ENCODE measurements around the gene ZFR2.

Gene ZFR2

GRCh38 chr19:3849092-3849491, 19.7 kb downstream of the ZFR2 start:
- H3K27me3 ChIP-seq (ENCODE audit: insufficient read depth, low read length): no peaks in the 10 kb centered on the region
- no peaks in the 10 kb centered on the region for H3K4me1 ChIP-seq (ENCODE audit: insufficient read depth, low read length)
- peaks cover 14% of the 10 kb centered on the region for H3K36me3 ChIP-seq (ENCODE audit: insufficient read depth, low read depth, low read length)
- no peak overlapping the region for H3K4me3 ChIP-seq (ENCODE audit: low read length)
- no peak overlapping the region for H3K9ac ChIP-seq (ENCODE audit: low read depth, low read length)
- peaks cover 20% of the 10 kb centered on the region for H3K9me3 ChIP-seq (ENCODE audit: insufficient read depth, low read depth, low read length)
- no peak overlapping the region for H3K27ac ChIP-seq (ENCODE audit: low read length)

- H3K27me3 ChIP-seq (ENCODE audit: insufficient read depth, low read length): no peaks in the 10 kb centered on the region
- H3K4me3 ChIP-seq (ENCODE audit: low read length): no peak overlapping the region
- H3K9me3 ChIP-seq (ENCODE audit: insufficient read depth, low read depth, low read length): no peaks in the 10 kb centered on the region
- H3K4me1 ChIP-seq (ENCODE audit: insufficient read depth, low read length): no peaks in the 10 kb centered on the region
- H3K9ac ChIP-seq (ENCODE audit: low read depth, low read length): no peak overlapping the region
- H3K36me3 ChIP-seq (ENCODE audit: insufficient read depth, low read depth, low read length): no peaks in the 10 kb centered on the region
- no peak overlapping the region for H3K27ac ChIP-seq (ENCODE audit: low read length)
Observed at GRCh38 chr19:3844596-3844995, 24.2 kb downstream of the ZFR2 start.

DNA sequence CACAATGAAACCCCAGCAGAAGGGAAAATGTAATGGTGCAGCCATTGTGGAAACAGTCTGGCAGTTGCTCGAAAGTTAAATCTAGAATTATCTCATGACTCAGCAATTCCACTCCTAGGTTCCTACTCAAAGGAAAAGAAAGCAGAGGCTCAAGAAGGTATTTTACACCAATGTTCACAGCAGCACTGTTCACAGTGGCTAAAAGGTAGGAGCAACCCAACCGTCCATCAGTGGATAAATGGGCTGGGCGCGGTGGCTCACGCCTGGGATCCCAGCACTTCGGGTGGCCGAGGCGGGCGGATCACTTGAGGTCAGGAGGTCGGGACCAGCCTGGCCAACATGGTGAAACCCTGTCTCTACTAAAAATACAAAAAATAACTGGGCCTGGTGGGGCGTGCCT, 25.9 kb downstream of the ZFR2 start:
- no peaks in the 10 kb centered on the region for H3K4me1 ChIP-seq (ENCODE audit: insufficient read depth, low read length)
- no peak overlapping the region for H3K4me3 ChIP-seq (ENCODE audit: low read length)
- H3K9me3 ChIP-seq (ENCODE audit: insufficient read depth, low read depth, low read length): 0 out of 2 replicates have a peak, but pooled peaks cover 1% of the 10 kb centered on the region
- H3K9ac ChIP-seq (ENCODE audit: low read depth, low read length): no peak overlapping the region
- H3K36me3 ChIP-seq (ENCODE audit: insufficient read depth, low read depth, low read length): no peaks in the 10 kb centered on the region
- H3K27ac ChIP-seq (ENCODE audit: low read length): no peak overlapping the region
- H3K27me3 ChIP-seq (ENCODE audit: insufficient read depth, low read length): no peaks in the 10 kb centered on the region

DNA sequence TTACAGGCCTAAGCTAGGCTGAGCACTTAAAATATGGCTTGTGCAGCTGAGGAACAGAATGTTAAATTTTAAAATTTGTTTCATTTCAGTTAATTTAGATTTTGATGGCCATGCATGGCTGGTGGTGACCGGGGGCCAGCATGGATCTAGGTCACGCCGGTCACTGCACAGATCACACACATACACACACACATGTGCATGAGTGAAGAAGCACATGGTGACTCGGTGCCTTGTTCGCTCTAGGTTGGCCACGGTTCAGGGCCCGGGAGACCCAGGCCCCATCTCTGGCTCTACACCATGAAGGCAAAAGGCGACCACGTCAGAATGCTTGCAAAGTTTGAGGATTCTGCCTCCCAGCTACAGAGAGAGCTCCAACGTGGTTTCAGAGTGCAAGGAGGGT, 28.0 kb downstream of the ZFR2 start:
- Histone ChIP-seq H3K27ac (ENCODE audit: low read length) (no peak overlapping the region), H3K4me1 (ENCODE audit: insufficient read depth, low read length) (no peaks in the 10 kb centered on the region), H3K36me3 (ENCODE audit: insufficient read depth, low read depth, low read length) (no peaks in the 10 kb centered on the region), H3K27me3 (ENCODE audit: insufficient read depth, low read length) (no peaks in the 10 kb centered on the region), H3K9me3 (ENCODE audit: insufficient read depth, low read depth, low read length) (peaks cover 8% of the 10 kb centered on the region; the same call in 1 of the 2 replicates), H3K4me3 (ENCODE audit: low read length) (no peak overlapping the region), H3K9ac (ENCODE audit: low read depth, low read length) (no peak overlapping the region)

GRCh38 chr19:3839941-3840340, 28.9 kb downstream of the ZFR2 start:
- Histone ChIP-seq H3K27ac (ENCODE audit: low read length) (no peak overlapping the region), H3K4me1 (ENCODE audit: insufficient read depth, low read length) (no peaks in the 10 kb centered on the region), H3K4me3 (ENCODE audit: low read length) (no peak overlapping the region), H3K27me3 (ENCODE audit: insufficient read depth, low read length) (no peaks in the 10 kb centered on the region), H3K9ac (ENCODE audit: low read depth, low read length) (no peak overlapping the region), H3K9me3 (ENCODE audit: insufficient read depth, low read depth, low read length) (peaks cover 8% of the 10 kb centered on the region; the same call in 1 of the 2 replicates), H3K36me3 (ENCODE audit: insufficient read depth, low read depth, low read length) (no peaks in the 10 kb centered on the region)

DNA sequence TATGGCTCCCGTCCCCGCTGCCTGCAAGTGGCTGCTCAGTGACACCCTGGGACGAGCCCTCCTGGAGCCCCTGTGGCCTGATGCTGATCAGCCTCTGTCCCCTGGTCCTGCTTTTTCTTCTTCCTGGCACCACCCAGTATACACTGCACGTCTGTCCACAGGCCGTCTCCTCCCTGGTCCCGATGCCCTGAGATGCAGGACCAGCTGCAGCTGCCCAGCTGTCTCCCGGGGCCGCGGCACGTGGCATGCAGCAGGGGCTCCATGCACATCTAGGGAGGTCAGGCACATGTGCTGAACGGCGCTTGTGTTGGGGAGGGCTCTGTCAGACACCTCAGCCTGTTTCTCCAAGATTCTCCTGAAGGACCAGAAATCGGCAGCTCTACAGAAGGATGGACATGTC, 30.2 kb downstream of the ZFR2 start:
- H3K9me3 ChIP-seq (ENCODE audit: insufficient read depth, low read depth, low read length): peaks cover 8% of the 10 kb centered on the region; the same call in 1 of the 2 replicates
- H3K9ac ChIP-seq (ENCODE audit: low read depth, low read length): no peak overlapping the region
- no peaks in the 10 kb centered on the region for H3K4me1 ChIP-seq (ENCODE audit: insufficient read depth, low read length)
- H3K27ac ChIP-seq (ENCODE audit: low read length): no peak overlapping the region
- H3K4me3 ChIP-seq (ENCODE audit: low read length): no peak overlapping the region
- no peaks in the 10 kb centered on the region for H3K27me3 ChIP-seq (ENCODE audit: insufficient read depth, low read length)
- H3K36me3 ChIP-seq (ENCODE audit: insufficient read depth, low read depth, low read length): no peaks in the 10 kb centered on the region

GRCh38 chr19:3837922-3838321, 30.9 kb downstream of the ZFR2 start:
- Histone ChIP-seq H3K9me3 (ENCODE audit: insufficient read depth, low read depth, low read length) (peaks cover 8% of the 10 kb centered on the region; the same call in 1 of the 2 replicates), H3K9ac (ENCODE audit: low read depth, low read length) (no peak overlapping the region), H3K27me3 (ENCODE audit: insufficient read depth, low read length) (no peaks in the 10 kb centered on the region), H3K4me3 (ENCODE audit: low read length) (no peak overlapping the region), H3K4me1 (ENCODE audit: insufficient read depth, low read length) (no peaks in the 10 kb centered on the region), H3K27ac (ENCODE audit: low read length) (no peak overlapping the region), H3K36me3 (ENCODE audit: insufficient read depth, low read depth, low read length) (no peaks in the 10 kb centered on the region)

DNA sequence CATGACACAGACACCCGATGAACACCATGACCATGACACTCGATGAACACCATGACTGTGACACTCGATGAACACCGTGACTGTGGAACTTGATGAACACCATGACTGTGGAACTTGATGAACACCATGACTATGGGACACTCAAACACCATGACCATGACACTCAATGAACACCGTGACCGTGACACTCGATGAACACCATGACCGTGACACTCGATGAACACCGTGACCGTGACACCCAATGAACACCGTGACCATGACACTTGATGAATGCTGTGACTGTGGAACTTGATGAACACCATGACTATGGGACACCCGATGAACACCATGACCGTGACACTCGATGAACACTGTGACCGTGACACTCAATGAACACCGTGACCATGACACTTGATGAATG, 31.5 kb downstream of the ZFR2 start:
- Histone ChIP-seq H3K9ac (ENCODE audit: low read depth, low read length) (no peak overlapping the region), H3K27ac (ENCODE audit: low read length) (no peak overlapping the region), H3K27me3 (ENCODE audit: insufficient read depth, low read length) (no peaks in the 10 kb centered on the region), H3K4me1 (ENCODE audit: insufficient read depth, low read length) (no peaks in the 10 kb centered on the region), H3K9me3 (ENCODE audit: insufficient read depth, low read depth, low read length) (peaks cover 8% of the 10 kb centered on the region; the same call in 1 of the 2 replicates), H3K36me3 (ENCODE audit: insufficient read depth, low read depth, low read length) (no peaks in the 10 kb centered on the region), H3K4me3 (ENCODE audit: low read length) (no peak overlapping the region)

DNA sequence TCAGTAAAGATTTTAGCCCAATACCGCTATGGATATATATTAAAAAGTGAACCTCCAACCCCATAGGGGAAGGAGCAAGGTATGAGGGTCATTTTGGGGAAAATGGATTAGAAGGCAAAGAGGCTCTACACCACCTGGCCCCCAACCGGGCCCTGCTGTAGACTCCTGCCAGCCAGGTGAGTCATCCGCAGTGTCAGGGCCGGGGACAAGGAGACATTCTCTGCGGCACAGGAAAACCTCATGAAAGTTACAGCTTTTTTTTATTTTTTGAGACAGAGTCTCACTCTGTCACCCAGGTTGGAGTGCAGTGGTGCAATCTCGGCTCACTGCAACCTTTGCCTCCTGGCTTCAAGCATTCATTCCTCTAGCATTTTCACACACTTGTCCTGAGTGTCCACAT, 32.0 kb downstream of the ZFR2 start:
- Histone ChIP-seq H3K27ac (ENCODE audit: low read length) (no peak overlapping the region), H3K36me3 (ENCODE audit: insufficient read depth, low read depth, low read length) (no peaks in the 10 kb centered on the region), H3K4me1 (ENCODE audit: insufficient read depth, low read length) (no peaks in the 10 kb centered on the region), H3K27me3 (ENCODE audit: insufficient read depth, low read length) (no peaks in the 10 kb centered on the region), H3K9ac (ENCODE audit: low read depth, low read length) (no peak overlapping the region), H3K9me3 (ENCODE audit: insufficient read depth, low read depth, low read length) (peaks cover 8% of the 10 kb centered on the region; the same call in 1 of the 2 replicates), H3K4me3 (ENCODE audit: low read length) (no peak overlapping the region)

DNA sequence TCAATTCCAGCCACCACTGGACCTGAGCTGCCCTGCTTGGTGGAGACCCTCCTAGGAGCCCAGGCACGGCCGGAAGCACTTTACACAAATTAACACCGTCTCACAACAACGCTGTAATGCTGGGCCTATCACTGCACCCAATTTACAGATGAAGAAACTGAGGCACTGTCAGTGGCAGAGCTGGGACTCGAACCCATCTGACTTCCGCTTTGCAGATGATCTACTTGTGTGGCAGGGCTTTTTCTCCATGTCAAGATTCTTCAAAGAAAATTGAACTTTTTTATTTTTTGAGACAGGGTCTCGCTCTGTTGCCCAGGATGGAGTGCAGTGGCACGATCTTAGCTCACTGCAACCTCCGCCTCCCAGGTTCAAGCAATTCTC, 33.8 kb downstream of the ZFR2 start:
- no peak overlapping the region for H3K4me3 ChIP-seq (ENCODE audit: low read length)
- H3K4me1 ChIP-seq (ENCODE audit: insufficient read depth, low read length): no peaks in the 10 kb centered on the region
- H3K36me3 ChIP-seq (ENCODE audit: insufficient read depth, low read depth, low read length): no peaks in the 10 kb centered on the region
- H3K27me3 ChIP-seq (ENCODE audit: insufficient read depth, low read length): no peaks in the 10 kb centered on the region
- no peak overlapping the region for H3K27ac ChIP-seq (ENCODE audit: low read length)
- H3K9me3 ChIP-seq (ENCODE audit: insufficient read depth, low read depth, low read length): peaks cover 8% of the 10 kb centered on the region; the same call in 1 of the 2 replicates
- H3K9ac ChIP-seq (ENCODE audit: low read depth, low read length): no peak overlapping the region

DNA sequence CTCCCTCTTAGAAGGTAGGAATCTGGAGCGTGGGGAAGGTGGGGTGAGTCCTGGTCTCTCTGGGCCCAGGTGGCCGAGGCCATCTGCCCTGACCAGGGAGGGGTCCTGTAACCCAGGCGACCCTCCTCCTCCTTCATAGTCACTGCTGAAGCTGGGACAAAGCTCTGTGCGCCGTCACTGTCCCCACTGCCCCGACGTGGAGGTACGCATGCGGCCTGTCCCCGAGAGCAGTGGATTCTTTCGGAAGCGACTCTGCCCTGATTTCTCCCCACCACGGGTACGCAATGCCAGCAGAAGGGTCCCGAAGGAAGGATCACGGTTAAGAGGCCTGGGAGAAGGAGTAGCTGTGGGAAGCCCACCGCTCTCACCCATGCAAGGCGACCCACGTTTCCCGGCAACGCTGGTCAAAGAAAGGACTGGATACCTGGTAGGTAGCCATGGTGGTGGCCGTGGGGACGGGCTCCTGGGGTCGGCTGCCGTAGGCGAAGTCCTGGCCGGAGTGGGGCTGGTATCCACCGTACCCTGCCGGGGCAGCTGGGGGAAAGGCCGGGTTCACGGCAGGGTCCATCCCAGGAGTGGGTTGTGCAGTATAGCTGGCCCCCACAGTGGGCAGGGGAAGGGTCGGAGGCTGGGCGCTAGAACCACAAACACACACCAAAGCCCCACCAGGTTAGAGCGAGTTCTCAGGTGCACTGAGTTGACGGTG, 34.3 kb downstream of the ZFR2 start:
- H3K9ac ChIP-seq (ENCODE audit: low read depth, low read length): no peak overlapping the region
- no peak overlapping the region for H3K27ac ChIP-seq (ENCODE audit: low read length)
- H3K27me3 ChIP-seq (ENCODE audit: insufficient read depth, low read length): no peaks in the 10 kb centered on the region
- no peaks in the 10 kb centered on the region for H3K4me1 ChIP-seq (ENCODE audit: insufficient read depth, low read length)
- H3K4me3 ChIP-seq (ENCODE audit: low read length): no peak overlapping the region
- H3K36me3 ChIP-seq (ENCODE audit: insufficient read depth, low read depth, low read length): no peaks in the 10 kb centered on the region
- peaks cover 8% of the 10 kb centered on the region; the same call in 1 of the 2 replicates for H3K9me3 ChIP-seq (ENCODE audit: insufficient read depth, low read depth, low read length)

DNA sequence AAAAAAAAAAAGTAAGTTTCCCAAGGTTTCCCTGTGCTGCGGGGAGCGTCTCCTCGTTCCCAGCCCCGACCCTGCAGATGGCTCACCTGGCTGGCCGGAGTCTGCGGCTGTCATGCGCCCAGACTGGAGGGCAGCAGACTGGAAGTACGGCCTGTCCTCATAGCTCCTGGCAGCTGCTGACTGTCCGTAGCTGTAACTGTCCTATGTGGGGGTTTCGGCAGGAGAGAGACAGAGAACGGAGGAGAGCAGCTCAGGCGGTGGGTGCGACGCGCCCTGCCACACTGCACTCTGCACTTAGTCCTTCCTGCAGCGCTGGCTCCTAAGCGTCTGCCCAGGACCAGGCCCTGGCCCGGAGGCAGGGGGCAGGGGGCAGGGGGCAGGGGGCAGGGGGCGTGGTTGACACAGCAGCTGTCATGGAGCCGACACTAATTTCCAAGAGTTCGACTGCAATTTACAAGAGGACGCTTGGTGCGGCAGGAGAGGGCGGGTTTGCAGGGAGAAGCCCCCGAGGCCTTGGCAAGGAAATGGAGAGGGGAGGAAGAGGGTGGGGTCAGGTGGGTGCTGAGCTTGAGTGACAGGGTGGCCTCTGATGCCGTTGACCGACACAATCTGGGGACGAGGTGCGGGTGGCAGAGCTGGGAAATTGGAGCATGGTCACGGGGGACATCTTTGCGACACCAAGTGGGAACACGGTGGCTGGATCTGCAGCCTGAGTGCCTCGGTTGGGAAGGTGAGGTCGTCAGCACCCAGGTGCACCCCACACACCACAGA, 35.1 kb downstream of the ZFR2 start:
- H3K4me3 ChIP-seq (ENCODE audit: low read length): no peak overlapping the region
- H3K9me3 ChIP-seq (ENCODE audit: insufficient read depth, low read depth, low read length): peaks cover 8% of the 10 kb centered on the region; the same call in 1 of the 2 replicates
- no peaks in the 10 kb centered on the region for H3K36me3 ChIP-seq (ENCODE audit: insufficient read depth, low read depth, low read length)
- H3K4me1 ChIP-seq (ENCODE audit: insufficient read depth, low read length): no peaks in the 10 kb centered on the region
- H3K27ac ChIP-seq (ENCODE audit: low read length): no peak overlapping the region
- H3K9ac ChIP-seq (ENCODE audit: low read depth, low read length): no peak overlapping the region; the same call in 1 of the 2 replicates
- H3K27me3 ChIP-seq (ENCODE audit: insufficient read depth, low read length): no peaks in the 10 kb centered on the region
